ENCODE results near the gene CIZ1.

DNA sequence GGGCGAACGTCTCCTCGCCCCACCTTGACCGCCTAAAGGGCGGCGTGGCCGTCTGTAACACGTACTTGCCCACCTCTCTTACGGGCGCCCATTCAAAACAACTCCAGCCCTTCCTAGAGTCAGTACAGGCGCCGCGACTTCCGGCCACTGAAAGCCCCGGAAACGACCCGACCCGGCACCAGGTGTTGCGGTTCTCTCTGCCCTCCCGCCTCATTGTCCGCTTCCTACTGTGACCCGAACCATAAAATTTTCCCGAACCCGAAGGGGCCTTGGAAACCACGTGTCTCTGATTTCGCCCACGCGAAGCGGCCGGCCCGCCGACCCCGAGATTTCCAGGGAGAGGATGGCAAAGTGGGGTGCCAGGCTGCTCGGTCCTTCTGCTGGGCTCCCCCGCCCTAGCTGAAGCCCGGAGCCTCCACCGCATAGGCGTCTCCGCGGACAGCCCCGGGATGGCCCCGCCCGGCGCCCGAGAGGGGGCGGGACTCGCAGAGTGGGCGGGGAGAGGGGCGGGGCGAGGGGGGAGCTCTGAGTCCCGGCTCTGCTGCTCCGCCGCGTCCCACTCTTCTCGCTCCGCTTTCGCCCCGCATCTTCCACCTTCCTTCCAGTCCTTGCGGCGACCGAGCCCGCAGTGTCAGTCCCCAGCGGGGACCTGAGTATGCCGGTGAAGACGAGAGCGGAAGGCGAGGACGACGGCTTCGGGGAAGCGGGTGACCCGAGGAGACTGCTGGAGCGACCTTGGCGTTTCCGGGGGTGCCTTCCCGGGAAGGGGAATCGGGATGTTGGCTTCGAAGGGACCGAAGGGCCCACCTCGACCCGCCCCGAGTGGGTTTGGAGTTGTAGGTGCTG is 63.2 kb downstream of the CIZ1 start:
- TF ChIP-seq, protein P1, sequence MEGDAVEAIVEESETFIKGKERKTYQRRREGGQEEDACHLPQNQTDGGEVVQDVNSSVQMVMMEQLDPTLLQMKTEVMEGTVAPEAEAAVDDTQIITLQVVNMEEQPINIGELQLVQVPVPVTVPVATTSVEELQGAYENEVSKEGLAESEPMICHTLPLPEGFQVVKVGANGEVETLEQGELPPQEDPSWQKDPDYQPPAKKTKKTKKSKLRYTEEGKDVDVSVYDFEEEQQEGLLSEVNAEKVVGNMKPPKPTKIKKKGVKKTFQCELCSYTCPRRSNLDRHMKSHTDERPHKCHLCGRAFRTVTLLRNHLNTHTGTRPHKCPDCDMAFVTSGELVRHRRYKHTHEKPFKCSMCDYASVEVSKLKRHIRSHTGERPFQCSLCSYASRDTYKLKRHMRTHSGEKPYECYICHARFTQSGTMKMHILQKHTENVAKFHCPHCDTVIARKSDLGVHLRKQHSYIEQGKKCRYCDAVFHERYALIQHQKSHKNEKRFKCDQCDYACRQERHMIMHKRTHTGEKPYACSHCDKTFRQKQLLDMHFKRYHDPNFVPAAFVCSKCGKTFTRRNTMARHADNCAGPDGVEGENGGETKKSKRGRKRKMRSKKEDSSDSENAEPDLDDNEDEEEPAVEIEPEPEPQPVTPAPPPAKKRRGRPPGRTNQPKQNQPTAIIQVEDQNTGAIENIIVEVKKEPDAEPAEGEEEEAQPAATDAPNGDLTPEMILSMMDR (IDR thresholded peaks at IDR 0.05): no peak
- TF ChIP-seq POLR2A (IDR thresholded peaks at IDR 0.05): peak in 1 of 2 donors; percentile 54

Measured in heart left ventricle (tissue), 13 donors.